RCC 7860 (cell line): ENCODE results near the gene AIG1.
A peak's percentile ranks its signal among the peaks of the same experiment; 100 is the strongest.

Experiments used
- DNase-seq: peaks from one replicate; pipeline ENCODE4 v3.0.0-alpha.2; 2015; ENCODE audit warnings: low spot score
- FAIRE-seq: peaks from 2 replicates; lab custom pipeline; 2012; peaks lifted over from hg19 to GRCh38; lab: Jason Lieb, UNC

Gene AIG1

DNA sequence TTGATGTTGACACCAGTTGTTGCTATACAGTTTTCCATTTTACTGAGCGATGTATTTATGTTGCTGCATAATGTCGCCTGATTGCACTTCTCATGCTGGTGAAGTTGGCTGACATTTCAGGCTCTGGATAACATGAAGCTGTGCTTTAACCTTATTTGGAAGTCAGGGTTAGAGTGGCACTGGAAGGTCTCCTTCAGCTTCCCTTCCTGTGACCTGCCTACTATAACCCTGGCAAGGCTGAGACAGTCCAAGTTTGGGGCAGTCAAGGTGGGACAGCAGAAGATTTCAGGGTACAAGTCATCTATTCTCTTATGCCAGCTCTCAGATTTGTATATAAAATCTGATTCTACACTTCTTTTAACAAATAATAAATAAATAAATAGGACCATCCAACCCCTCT lies 127.6 kb downstream of the AIG1 start:
- no peak for DNase-seq
- no peak for FAIRE-seq

GRCh38 chr6:143191361-143191760 lies 130.7 kb downstream of the AIG1 start:
- FAIRE-seq (no peak), DNase-seq (no peak)

DNA sequence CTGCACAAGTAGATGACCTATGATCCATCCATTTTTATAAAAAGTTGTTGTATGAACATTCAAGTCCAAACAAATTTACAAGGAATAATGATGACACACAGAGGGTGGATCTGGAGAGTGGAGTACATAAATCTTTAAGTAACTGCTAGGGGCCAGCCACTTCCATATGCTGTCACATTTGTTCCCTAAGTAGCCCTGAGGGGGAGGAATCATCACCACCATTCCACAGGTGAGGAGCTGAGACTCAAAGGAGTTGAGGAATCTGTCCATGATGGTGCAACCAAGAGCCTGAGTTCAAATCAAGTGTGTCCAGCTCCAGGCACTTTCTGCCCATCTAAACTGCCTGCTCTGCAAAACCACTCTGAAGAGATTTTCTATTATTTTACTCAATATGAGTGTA lies 132.1 kb downstream of the AIG1 start:
- no peak for FAIRE-seq
- DNase-seq, result no peak

GRCh38 chr6:143193571-143194094 lies 132.9 kb downstream of the AIG1 start:
- FAIRE-seq (no peak), DNase-seq (no peak)

DNA sequence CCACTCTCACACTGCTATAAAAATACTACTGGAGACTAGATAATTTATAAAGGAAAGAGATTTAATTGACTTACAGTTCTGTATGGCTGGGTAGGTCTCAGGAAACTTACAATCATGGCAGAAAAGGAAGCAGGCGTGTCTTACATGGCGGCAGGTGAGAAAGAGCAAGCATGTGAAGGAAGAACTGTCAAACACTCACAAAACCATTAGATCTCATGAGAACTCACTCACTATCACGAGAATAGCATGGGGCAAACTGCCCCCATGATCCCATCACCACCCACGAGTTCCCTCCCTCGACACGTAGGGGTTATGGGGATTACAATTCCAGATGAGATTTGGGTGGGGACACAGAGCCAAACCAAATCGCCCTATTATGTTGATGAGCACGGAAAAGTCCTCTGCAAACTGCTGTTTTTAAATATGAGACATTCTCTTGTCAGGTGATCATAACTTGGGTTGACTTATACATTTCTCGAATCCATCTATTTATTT lies 133.5 kb downstream of the AIG1 start:
- FAIRE-seq, result no peak
- DNase-seq, result no peak

DNA sequence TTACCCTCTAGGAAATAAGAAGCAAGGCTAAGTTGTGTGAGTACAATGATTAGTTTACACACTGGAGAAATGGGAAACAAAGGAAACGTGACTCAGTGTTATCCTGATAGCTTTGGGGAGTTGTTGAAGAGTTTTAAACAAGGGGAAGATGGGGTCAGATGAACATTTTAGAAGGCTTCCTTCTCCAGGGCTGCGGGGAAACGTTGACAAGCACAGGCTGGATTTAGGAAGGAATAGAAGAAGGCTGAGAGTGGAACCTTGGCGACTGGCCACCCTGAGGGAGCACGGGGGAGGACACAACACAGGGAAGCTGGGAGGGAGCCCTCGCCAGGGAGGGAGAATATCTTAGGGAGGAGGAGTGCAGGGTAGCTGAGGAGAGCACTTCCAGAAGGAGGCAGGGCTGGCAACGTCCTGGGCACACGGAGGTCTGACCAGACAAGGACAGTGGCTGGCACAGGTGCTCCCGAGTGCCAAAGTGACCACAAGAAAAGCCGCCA lies 134.7 kb downstream of the AIG1 start:
- FAIRE-seq (no peak), DNase-seq (no peak)

DNA sequence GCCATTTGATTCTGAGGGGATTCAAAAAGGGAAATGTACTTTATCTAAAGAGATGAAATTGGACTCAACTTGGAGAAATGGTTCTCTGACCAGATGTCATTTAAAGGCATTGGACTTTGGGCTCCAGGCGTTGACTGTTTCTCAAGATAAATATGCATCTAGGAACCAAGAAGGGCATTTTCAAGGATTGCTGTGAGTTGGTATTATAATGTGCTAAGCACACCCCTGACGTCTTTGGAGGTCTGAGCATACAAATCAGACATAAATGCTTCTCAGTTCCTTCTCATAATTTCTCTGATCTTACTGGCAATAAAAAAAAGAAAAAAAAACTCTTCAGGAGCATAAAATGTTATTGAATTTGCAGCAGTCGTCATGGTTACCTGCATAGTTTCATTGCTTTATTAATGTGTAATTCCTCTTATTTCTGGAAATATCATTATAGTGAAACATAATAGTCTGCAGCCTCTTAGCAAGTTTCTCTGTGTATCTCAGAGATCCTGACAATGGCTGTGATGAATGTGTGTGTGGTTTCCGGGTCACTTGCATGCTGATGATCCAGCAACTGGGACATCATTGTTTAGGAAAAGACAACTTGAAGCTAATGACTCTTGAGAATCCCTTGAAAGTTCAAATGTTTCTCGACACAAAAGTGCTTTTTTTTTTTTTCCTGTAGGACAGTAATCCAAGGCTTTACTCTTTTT lies 136.0 kb downstream of the AIG1 start:
- FAIRE-seq, result peak; percentile 42
- peak; percentile 12 for DNase-seq

- FAIRE-seq (no peak), DNase-seq (peak; percentile 14)
Observed at GRCh38 chr6:143197377-143197776, 136.7 kb downstream of the AIG1 start.

DNA sequence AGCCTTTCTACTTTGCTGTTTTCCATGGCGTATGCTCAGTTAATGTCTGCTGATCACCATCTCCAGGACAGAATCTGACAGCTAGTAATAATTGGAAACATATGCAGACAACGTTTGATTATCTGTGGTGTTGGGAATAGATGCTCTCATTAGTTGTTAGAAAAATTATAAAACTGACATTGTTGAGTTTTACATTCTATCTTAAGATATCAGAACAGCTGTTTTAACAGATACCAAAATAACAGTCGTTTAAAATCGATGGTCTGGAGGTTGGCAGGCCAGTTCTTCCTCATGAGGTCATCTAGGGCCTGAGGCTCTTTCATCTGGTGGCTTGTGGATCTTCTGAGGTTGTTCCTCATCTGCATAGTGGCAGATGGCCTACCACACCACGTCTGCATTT lies 137.6 kb downstream of the AIG1 start:
- DNase-seq (no peak), FAIRE-seq (no peak)

GRCh38 chr6:143199291-143199690 lies 138.6 kb downstream of the AIG1 start:
- DNase-seq, result no peak
- FAIRE-seq, result no peak

DNA sequence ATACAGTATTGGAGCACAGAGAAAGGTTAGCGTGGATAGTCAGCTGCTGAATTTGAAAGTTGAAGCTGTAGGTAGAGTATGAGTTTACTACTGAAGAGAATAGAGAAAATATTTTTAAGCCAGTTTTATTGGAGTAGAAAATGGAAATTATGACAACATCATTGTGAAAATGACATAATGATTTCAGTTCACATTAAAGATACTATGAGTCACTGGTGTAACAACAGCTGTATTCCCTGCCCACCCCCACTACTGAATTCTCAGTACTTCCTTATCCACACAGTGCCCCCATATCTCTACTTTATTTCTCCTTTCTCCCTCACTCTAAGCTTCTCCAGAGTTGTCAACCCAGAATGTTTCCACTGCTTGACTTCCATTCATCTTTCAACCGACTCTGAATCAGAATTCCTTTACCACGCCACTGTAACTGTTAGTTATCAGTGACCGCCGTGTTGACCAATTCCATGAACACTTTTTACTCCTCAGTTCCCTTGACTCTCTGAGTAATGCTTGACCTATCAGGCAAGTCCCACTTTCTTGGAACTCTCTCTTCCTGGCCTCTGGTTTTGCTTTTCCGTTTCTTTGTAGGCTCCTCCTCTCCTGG lies 139.6 kb downstream of the AIG1 start:
- DNase-seq (no peak), FAIRE-seq (no peak)

DNA sequence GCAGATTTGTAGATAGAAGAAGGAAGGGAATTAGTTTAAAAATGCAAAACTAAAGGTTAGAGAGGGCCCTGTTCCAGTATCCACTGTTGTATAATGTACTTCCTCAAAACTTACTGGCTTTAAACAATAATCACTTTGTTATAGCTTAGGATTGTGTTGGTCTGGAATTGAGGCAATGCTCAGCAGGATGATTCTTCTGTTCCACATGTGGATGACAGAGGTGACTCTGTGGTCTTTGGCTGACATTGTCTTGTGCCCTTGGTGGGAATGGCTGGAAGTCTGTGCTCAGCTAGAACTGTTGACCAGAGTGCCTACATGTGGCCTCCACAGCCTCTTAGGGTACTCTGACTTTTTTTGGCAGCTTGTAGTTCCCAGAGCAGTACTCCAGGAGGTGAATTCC lies 143.4 kb downstream of the AIG1 start:
- no peak for FAIRE-seq

DNA sequence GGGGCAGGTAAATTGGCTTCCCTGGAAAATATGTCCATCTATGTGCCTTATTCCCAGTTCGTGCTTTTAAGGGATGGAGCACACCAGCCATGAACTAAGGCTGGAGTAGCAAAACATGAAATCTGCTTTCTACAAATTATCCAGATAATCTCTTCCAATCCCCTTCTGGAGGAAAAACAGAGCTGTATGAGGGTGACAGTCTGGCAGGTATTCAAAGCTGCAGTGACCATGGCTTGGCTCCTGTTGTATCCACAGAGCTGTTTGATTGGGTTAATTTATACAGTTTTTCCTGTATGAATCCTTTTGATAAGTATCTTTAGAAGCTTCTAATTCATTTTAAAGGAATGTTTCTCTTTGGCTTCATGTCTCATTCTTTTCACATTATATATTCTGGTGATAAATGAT lies 144.4 kb downstream of the AIG1 start:
- no peak for FAIRE-seq
- DNase-seq, result no peak

More for the DNA sequence above, 143.4 kb downstream of the AIG1 start:
- DNase-seq, result no peak

GRCh38 chr6:143205585-143205984 lies 144.9 kb downstream of the AIG1 start:
- FAIRE-seq (no peak), DNase-seq (no peak)

DNA sequence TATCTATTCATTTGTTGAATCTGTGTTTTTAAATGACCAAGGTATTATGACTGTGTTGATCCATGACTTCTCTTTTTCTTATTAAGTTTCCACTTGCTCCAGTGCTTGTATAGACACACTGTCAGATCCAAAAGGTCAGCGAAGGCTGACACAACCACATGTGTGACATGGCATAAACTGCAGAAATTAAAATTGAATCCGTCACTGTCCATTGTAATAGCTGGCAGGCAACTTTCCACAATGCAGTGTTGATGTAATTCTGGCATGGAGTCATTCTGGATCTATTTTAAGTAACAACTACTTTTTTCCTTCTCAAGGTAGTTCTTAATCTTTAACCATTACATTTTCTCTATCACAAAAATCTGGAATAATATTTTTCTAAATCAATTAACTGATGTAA lies 145.3 kb downstream of the AIG1 start:
- FAIRE-seq, result no peak
- no peak for DNase-seq

DNA sequence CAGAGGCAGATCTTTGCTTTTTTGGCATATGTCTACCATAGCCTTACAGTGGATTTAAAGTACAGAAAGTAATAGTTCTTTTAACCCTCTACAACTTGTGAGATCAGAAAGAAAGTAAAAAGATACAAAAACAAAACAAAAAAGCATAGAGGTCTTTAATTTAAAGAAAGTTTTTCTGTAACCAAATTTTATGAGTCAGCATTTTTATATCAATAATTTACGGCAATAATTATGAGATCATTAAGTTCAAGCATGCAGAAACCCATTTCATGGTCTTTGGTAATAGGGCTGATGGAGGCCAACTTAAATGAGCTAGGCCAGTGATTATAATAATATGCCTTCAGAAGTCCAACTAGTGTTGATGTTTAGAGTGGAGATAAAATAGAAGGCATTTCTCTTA lies 145.9 kb downstream of the AIG1 start:
- FAIRE-seq, result no peak
- DNase-seq, result no peak

DNA sequence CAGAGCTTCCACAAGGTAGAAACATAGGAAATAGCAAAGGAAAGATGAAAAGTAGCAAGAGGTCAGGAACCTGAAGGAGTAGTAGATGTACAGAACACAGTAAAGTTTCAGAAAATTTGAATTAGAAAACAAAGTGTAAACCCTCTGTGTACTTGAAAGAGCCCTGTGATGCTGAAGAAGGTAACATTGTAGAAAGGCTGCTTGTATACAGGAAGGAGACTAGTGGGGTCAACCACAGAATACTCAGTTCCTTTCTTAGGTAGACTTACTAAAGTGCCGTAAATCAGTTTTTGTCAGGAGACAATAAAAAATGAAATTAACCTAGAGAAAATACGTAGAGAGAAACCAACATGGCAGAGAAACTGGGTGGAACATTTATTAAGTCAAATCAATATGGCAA lies 149.7 kb downstream of the AIG1 start:
- FAIRE-seq (no peak), DNase-seq (no peak)

- DNase-seq (no peak), FAIRE-seq (no peak)
Observed at GRCh38 chr6:143213859-143214376, 153.2 kb downstream of the AIG1 start.

DNA sequence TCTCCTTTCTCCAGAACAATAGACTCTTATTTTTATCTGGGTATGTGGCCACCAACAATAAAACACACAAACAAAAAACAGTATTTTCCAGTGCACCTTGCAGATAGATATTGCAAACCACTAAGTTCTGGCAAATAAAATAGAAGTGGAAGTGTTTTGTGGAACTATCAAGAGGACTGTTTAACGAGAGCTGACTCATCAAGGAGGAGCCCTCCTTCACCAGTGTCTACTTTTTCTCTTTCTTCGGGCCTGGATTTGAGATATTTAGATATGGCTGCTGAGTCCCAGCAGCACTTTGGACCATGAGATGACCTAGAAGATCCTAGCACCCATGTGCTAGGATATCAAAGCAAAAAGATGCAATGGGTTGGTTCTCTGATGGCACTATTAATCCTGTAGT lies 154.7 kb downstream of the AIG1 start:
- DNase-seq (no peak), FAIRE-seq (no peak)

GRCh38 chr6:143215771-143216170 lies 155.1 kb downstream of the AIG1 start:
- no peak for FAIRE-seq

GRCh38 chr6:143218233-143218632 lies 157.5 kb downstream of the AIG1 start:
- no peak for DNase-seq
- no peak for FAIRE-seq

More at GRCh38 chr6:143215771-143216170, 155.1 kb downstream of the AIG1 start:
- no peak for DNase-seq

DNA sequence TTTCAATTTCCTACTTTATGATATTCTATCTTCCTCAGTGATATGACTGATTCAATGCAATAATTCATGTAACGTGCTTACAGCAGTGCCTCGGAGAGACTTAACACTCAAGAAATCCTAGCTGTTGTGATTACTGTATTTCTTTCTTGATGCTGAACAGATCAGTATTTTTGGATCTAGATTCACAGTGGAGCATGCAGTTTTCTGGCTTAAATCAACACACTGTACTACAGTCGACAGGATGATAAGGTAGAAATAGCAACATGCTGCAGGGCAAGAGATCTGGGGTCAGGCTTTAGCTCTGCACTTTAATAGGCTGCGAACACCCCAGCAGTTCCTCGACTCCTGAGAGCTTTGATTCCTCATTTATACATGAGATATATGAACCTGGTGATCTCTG lies 161.0 kb downstream of the AIG1 start:
- DNase-seq, result no peak
- no peak for FAIRE-seq
